22Rv1 (cell line): ENCODE measurements around the gene ZNF219.

ENCODE experiments used
- H3K27ac ChIP-seq: fragments of 450-650 bp; 2 replicates; pipeline ENCODE4 v1.5.1; 2017
- ZFX ChIP-seq: fragments of 450-650 bp; IDR thresholded peaks from 2 replicates; pipeline ENCODE4 v1.6.1; 2017; ENCODE audit warnings: antibody characterized with exemption, borderline replicate concordance
- TF ChIP-seq, protein P1 (sequence below): fragments of 450-650 bp; IDR thresholded peaks from 2 replicates; pipeline ENCODE4 v1.5.1; 2017; ENCODE audit warnings: mild to moderate bottlenecking

The ZNF219 gene

DNA sequence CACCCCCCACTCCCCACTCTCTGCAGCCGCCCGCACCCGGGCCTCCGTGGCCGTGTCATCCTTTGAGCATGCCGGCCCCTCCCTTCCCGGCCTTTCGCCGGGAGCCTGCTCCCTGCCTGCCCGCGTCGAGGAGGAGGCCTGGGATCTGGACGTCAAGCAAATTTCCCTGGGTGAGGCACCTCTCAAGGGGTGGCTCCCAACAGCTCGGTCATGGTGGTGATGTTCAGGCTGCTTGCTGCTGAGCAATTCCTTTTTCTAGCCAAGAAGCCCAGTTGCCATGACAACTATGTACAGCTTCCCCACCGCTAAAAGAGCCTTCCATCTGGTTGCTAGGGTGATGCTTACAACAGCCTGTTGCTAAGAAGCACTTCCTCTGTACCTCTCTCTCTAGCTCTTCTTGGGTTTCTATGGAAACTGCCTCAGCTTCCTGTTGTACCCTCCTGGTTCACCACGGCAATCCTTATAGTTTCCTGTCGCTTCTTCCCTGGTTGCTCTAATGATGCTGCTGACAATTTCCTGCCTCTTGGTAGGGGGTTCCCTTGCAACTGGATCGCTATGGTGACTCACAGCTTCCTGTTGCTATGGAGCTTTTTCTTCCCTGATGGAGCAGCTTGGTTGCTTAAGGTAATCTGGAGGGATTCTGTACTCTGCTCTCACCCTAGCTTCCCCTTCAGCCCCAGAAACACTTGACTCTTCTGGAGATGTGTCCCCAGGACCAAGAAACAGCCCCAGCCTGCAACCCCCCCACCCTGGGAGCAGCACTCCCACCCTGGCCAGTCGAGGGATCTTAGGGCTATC, 11.0 kb downstream of the ZNF219 start:
- TF ChIP-seq, protein P1, sequence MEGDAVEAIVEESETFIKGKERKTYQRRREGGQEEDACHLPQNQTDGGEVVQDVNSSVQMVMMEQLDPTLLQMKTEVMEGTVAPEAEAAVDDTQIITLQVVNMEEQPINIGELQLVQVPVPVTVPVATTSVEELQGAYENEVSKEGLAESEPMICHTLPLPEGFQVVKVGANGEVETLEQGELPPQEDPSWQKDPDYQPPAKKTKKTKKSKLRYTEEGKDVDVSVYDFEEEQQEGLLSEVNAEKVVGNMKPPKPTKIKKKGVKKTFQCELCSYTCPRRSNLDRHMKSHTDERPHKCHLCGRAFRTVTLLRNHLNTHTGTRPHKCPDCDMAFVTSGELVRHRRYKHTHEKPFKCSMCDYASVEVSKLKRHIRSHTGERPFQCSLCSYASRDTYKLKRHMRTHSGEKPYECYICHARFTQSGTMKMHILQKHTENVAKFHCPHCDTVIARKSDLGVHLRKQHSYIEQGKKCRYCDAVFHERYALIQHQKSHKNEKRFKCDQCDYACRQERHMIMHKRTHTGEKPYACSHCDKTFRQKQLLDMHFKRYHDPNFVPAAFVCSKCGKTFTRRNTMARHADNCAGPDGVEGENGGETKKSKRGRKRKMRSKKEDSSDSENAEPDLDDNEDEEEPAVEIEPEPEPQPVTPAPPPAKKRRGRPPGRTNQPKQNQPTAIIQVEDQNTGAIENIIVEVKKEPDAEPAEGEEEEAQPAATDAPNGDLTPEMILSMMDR: no peak
- no peak for TF ChIP-seq ZFX
- H3K27ac ChIP-seq: no peak overlapping the region

DNA sequence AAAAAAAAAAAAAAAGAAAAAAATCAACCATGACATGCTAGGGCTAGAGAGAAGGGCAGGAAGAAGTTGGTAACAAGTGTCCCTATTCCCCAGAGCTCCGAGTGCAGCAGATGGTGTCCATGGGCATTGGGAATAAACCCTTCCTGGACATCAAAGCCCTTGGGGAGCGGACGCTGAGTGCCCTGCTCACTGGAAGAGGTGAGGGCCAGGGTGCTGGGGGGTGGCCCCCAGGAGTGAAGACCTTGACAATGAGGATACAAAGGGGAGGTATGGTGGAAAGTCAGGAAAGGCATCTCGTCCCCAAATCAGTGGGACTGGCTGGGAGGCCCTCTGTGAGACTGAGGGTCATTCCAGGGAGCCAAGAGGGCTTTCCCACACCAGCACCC, 11.6 kb downstream of the ZNF219 start:
- no peak overlapping the region for H3K27ac ChIP-seq
- TF ChIP-seq, protein P1: no peak
- no peak for TF ChIP-seq ZFX

DNA sequence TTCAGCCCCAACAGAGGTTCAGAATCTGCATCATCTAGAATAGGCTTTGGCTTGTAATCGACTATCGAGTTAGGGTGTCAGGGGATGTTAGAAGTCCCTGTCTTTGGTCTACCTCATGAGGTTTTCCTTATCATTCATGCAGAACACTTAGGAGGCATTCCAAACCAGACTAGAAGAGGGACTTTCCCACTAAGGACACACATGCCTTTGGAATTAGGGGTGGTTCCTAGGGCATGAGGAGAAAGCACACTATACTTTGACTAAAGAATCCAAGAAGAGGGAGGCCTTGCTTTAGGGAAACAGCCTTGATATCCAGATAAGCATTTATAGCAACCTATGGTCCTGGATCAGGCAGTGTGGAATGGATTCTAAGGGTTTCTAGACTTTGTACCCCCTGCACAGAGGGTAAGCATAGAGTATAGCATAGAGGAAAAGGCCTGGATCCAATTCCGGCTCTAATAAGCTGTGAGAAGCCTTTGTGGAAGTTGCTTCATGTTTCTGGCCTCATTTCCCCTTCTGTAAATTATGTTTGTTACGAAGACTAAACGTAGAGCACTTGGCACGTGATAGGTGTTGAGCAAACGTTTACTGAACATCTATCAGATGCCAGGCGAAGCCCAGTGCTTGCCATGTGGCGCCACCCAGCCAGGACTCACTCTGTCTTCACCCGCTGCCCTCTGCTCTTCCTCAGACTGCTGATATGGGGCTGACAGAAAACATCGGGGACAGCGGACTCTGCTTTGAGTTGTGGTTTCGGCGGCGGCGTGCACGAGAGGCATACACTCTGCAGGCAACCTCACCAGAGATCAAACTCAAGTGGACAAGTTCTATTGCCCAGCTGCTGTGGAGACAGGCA, 13.2 kb downstream of the ZNF219 start:
- peak overlapping the region; percentile 34; the same call in 1 of the 2 replicates for H3K27ac ChIP-seq
- TF ChIP-seq, protein P1: no peak
- TF ChIP-seq ZFX: no peak

DNA sequence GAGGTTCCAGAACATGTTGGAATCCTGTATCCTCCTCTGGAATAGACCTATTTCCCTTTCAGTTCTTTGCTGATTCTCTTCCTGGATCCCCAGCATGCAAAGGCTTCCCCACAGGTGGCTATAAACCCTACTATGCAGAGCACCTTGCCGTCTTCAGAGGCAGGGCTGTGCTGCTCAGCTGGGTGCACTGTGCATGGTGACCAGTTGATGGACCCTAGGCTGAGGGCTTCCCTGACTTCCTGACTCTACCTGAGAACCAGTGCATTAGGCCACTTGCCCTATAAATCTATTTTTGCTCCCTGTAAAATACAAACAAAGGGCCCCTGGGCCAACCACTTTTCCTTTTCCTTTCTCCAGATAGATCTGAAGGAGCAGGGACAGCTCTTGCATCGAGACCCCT, 14.1 kb downstream of the ZNF219 start:
- no peak for TF ChIP-seq ZFX
- TF ChIP-seq, protein P1: no peak
- no peak overlapping the region for H3K27ac ChIP-seq

DNA sequence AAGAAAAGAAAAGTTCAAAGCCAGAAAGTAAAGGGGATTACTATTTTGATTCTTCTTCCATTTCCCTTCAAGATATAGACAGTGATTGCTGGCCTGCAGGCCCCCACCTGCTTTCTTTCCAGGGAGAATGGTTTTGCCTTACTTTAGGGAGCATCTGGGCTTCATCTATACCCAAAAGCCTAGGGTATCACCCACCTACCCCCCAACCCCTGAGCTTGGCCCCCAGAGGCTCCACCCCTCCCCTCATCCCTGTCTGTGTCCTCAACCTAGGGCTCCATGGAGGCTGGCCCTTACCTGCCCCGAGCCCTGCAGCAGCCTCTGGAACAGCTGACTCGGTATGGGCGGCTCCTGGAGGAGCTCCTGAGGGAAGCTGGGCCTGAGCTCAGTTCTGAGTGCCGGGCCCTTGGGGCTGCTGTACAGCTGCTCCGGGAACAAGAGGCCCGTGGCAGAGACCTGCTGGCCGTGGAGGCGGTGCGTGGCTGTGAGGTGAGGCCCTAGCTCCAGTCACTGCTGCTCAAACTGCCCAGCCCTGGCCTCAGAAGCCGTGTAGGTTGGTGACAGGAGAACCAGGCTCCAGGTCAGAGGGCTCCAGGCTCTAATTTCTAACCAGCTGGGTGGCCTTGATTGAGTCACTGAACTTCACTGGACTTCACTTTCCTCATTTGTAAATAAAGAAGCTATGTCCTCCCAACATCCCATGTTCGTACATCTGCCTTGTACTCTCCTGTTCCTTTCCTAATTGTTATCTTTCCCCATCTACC, 14.7 kb downstream of the ZNF219 start:
- TF ChIP-seq, protein P1: no peak
- no peak for TF ChIP-seq ZFX
- H3K27ac ChIP-seq: no peak overlapping the region

DNA sequence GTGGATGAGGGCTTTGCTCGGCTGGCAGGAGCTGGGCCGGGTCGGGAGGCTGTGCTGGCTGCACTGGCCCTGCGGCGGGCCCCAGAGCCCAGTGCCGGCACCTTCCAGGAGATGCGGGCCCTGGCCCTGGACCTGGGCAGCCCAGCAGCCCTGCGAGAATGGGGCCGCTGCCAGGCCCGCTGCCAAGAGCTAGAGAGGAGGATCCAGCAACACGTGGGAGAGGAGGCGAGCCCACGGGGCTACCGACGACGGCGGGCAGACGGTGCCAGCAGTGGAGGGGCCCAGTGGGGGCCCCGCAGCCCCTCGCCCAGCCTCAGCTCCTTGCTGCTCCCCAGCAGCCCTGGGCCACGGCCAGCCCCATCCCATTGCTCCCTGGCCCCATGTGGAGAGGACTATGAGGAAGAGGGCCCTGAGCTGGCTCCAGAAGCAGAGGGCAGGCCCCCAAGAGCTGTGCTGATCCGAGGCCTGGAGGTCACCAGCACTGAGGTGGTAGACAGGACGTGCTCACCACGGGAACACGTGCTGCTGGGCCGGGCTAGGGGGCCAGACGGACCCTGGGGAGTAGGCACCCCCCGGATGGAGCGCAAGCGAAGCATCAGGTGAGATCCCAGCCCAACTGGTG, 16.8 kb downstream of the ZNF219 start:
- TF ChIP-seq, protein P1: no peak
- no peak for TF ChIP-seq ZFX
- no peak overlapping the region for H3K27ac ChIP-seq
